Pons (tissue), 1 donor: Measurements from ENCODE around the gene WWC1.
"Not testable (repeated sequence)": the region's sequence is repeated elsewhere in the genome, so short reads cannot be mapped to it uniquely, and the experiment has no call there.

Experiments used
- DNase-seq: peaks from one replicate; pipeline ENCODE4 v3.0.0-alpha.2; 2016; ENCODE audit warnings: low spot score

The WWC1 gene

DNA sequence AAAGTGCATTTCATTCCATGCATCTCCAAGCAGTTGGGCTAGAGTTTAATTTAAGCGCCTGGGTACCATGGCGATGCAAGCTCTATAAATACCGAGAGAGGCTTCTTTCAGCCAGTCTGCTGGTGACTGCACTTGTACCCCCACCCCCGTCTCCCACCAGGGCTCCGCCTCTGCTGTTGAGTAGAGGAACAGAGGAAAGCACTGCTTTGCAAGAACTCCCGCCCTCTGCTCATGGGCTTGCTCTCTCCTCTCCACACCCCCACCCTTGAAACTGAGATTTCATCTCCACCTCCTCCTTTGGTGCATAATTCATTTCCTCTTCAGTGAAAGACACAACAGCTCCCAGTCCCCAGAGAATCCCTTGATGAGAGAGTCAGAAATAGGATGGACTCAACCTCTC is 5.1 kb upstream of the WWC1 start:
- no peak for DNase-seq

DNA sequence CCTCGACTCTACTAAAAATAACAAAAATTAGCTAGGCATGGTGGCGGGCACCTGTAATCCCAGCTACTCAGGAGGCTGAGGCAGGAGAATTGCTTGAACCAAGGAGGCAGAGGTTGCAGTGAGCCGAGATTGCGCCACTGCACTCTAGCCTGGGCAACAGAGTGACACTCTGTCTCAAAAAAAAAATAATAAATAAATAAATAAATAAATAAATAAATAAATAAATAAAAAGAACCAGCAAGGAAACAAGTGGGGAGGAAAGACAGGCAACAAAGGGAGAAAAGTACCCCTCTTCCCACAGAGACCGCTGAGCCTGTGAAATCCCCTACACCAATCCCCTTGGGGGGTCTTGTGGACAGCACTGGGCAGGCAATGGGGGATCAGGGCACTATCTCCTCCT is 4.6 kb upstream of the WWC1 start:
- DNase-seq, result not testable (repeated sequence)

DNA sequence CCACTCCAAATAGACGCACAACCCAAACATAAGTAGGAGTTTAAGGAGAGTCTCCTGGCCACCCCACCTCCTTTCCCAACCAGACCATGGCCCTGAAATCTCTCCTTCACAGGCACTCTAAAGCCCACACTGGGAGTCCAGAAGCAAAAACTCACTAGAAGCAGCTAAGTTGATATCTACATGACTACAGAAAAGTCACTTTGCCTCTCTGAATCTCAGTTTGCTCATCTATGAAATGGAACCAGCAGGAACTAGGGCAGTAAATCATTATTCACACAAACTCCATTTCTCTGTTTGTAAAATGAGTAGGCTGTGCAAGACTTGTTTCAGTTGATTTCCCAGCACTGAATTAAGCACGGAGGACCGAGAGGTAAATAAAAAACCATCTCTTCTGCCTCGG is 4.1 kb upstream of the WWC1 start:
- DNase-seq, result no peak

DNA sequence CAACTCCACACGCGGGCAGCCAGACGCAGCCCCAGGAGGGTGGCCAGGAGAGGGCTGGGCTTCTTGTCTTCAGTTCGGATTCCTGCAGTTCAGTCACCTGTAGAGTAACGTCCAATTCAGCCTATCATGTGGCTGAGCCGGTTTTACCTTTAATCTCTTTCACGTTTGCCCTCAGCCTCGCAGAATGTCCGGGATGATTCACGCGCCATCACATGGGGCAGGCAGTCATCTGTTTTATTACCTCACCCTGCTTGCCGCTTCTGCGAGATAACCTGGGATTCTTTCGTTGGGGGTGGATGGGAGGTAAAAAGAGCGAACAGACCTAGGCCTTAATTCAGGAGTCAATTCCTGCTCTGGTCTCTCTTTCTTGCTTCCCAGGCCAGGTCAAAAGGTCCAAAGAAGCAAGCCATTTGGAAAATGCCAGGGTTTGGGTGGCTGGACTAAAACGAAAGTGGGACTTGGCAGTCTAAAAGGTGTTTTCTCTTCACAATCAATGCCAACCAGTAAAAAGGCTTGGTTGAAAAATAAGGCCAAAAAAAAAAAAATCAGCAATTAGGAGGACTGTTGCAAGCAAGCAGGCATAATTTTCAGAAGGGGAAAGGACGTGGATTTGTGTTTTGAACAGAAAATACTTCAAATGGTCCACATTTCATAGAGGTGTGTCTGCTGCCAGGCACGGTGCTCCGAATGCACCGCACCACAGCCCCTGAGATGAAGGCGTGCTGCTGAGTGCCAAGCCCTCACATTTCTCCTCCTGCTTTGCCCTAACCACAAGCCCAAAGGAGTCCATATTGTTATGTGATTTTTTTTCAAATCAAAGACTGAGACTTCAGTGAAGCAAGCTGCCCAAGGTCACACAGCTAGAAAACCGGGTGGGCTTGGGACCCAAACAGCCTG is 2.8 kb upstream of the WWC1 start:
- DNase-seq, result no peak

DNA sequence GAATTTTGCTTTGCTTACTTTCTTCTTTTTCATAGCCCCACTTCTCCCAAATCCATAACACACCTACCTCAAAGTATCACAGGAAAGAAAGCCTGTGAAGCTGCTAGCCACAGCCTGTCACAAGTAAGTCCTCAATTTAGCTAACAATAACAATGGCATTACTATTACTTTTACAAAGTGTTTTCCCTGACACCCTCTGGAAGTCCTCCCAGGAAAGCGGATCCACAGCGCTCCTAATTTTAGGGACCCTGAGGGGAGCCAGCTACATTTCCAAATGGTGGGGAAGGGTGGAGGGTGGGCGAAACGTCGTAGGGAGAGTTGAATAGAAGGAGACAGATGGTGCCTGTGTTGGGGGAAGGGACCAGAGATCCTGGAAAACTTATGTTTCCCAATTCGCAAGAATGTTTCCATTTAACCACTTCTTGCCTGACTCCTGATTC is 523 bp upstream of the WWC1 start:
- DNase-seq, result no peak

DNA sequence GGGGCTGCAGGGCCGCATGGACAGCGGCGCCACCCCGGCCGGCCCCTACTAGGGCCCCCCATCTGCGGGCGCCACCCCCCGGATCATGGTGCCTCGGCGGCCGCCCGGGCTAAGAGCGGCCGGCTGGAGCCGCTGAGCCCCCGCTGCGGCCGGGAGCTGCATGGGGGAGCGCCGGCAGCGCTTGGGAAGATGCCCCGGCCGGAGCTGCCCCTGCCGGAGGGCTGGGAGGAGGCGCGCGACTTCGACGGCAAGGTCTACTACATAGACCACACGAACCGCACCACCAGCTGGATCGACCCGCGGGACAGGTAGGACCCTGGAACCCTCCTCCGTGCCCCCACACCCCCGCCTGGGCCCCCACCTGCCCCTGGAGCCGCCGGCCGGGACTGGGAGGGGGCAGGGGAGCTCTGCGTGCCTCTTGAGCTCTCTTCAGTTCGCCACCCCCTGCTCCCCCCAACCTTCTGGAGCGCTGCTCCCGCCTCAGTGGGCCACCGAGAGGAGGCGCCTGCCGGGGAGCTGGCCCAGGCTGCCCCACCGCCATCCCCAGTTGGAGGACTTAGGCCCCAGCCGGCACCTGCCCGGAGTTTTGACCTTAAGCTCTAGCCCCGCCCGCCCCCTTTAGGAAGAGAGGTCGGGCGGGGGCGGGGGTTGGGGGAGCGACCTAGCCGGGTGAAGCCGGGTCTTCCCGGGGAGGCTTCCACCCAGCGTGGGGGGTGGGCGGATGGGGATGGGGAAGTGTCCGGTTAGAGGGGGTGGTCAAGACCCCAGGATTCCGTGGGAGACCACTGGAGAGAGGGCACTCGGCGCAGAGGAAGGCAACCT is 730 bp downstream of the WWC1 start:
- DNase-seq, result no peak

DNA sequence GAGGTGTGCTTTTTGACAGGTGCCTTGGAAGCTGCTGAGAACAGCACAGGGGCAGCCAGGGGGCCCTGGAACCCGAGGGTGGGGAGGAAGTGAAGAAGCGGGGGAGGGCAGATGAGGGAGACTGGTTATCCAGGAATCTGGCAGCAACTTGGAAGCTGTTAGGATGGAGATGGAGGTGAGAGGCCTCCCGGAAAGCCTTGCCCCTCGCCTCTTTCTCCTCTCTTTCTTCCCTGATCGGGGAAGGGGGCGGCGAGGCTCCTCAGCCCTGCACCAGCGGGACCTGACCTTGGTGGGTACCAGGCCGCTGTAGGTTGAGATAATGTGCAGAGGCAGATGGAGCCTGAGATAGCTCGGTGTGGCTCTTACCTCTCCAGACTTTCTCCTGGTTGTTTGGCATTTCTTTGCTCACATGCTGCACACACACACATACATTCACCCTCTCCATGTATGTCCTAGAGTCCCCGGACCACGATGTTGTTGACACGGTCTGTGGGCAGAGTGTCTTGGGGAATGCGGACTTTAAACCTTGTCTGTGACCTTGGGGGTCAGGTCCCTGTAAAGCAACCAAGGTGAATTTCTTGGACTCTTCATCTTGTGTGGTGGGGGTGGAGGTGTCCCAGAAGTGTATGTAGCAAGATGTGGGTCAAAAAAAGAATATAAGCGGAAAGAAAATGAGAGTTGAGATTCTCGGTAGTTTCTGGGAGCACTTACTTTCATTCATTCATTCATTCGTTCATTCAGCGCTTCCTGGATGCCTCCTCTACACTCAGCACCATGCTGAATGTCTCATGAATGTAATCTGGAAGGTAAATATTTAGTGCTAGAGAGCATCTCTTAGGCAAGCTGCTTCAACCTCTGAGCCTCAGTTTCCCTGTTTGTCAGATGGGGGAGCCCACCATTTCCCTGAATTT is 1.6 kb downstream of the WWC1 start:
- no peak for DNase-seq

DNA sequence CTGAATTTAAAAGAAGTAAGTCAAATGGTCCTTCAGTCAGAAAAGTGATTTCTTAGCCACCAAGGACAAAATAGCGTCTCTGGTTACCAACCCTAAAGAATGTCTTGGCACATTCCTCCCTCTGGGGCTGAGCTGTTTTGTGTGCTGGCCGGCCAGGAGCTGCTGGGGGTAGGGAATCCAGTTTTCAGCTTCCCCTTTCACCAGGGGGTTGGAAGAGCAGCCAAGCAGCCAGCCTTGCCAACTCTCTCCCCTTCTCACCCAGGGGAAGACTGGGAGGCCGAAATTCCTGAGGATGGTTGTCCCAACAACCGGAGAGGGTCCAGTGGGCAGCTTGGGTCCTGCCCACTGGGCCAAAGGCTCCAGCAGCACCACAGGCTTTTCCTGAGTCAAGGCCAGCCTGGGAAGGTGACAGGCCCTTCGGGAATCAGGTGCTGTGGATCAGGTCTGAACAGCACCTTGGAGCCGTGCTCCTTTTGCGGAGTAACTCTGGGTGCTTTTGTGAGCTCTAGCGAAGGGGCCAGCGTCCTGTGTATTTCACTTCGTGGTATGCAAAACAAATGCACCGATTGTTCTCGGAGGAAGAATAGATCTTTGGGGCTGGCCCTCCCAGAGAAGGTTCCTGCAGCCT is 4.2 kb downstream of the WWC1 start:
- peak; percentile 68 for DNase-seq

DNA sequence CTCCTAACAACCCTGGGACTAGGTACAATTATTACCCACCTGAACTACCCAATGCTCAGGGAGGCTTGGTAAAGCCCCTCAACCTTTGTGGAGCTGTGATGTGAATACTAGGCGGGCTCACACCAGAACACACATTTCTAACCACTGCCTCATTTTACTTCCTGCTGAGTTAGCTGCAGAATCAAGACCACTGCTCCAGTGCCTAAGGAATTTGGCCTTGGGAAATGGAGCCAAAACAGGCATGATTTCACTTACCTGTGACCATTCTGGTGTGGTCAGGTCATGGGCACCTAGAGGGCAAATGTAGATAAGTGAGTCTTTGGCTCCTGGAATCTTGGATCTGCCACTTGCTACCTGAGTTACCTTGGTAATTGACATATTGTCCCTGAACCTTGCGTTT is 5.2 kb downstream of the WWC1 start:
- DNase-seq, result no peak

DNA sequence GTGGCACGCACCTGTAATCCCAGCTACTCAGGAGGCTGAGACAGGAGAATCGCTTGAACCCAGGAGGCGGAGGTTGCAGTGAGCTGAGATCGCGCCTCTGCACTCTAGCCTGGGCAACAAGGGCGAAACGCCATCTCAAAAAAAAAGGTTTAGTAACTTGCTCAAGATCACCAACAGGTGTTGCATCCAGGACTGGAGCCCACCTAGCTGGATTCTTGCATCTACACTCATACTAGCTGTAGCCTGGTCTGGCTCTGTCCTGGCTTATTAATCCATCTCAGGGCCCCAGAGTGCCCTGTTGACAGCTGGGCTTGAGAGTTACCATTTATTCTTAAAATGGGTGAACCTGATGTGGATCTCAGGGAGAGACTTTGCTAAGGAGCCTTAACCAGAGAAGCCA is 7.5 kb downstream of the WWC1 start:
- DNase-seq, result no peak

DNA sequence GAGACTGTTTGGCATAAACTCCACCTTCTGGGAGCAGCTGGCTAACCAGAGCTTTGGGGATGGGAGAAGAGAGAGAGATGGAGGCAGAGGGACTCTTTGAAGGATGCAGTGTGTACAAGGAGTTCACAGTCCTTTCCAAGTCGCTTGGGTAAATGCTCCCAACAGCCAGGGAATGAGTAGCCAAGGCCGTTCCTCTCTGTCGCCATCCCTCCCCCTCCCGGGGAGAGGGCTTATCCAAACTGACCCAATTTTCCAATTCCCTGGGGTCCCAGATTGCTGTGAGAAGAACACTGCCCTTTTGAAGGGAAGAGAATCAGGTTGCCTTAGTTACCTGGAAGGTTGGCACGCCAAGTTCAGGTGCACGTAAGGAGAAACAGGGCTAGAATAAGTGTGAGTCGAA is 7.9 kb downstream of the WWC1 start:
- DNase-seq, result no peak

DNA sequence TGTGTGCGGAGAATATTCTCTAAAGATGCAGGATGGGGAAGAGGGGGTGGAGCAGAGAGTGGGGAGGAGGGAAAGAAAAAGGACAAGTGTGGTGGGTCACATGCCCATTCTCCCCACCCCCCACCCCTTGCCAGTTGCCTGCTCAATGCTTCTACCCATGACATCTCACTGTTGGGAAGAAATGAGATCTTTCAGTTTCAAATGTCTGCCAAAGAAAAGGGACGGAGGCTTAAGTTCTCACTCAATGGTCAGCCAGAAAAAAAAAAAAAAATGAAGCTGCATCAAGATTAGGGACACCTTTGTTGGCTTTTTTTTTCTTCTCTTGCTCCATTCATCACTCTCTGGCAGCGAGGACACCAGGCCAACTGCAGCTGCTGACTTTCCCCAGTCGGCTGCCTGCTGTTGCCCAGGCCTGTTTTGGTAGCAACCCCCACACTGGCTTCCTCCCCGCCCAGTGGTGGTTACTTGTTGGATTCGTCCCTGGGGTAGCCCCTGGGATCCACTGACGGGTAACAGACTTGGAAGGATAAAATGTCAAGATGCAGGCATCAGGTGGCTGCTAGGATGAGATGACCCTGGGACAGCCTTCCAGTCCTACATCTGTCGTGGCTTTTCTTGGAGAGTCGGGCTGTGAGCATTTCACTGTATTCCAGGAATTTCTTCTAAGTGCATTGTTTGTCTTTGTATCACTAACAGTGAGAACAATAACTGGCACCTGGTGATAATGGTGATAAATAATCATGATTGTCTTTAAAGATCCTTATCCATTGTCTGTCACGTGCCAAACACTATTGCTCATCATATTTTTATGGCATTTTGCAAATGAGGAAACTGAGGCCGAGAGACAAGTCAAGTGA is 9.1 kb downstream of the WWC1 start:
- DNase-seq, result peak; percentile 37

DNA sequence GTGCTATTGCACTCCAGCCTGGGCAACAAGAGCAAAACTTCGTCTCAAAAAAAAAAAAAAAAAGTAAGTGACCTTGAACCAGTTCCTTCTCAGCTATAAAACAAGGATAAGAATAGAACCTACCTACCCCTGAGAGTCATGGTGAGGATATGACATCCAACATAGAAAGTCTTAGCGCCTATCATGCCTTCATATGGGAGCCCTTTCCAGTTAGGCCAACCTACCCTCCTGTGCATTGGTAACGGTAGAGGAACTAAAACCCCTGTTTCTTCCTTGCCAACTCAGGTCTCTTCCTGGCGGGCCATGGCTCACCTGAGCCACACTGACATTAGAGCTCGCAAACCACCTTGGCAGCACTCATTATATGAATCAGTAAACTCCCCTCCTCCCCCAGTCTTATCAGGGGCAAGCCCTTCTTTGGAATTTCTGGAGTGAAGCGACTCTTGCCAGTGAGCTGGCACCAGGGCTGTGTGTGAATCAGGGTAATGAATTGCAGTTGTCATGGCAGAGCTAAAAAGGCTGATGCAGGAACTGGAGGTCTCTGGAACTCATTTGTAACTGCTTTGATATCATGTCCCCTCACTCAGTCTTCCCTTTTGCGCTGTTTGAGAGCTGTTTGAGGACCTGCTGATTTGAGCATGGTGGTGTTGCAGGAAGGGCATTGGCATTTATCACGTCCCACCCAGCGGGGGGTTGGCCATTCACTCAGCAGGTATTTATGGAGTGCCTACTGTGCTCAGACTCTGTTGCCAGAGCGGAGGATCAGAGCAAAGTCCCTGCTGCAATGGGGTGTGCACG is 10.3 kb downstream of the WWC1 start:
- DNase-seq, result no peak

DNA sequence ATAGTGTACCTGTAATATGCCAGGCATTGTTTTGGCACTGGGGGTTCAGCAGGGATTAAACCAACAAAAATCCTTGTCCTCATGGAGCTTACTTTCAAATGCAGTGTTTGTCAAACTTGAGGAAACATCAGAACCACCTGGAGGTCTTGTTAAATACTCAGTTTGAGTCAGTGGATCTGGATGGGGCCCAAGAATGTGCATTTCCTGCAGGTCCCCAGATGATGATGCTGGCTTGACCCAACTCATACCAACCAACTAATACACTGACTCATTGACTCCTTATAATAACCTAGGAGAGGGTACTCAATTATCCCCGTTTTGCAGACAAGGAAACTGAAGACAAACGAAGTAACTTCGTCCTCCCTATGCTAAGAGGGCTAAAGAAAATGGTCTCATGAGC is 11.3 kb downstream of the WWC1 start:
- DNase-seq, result no peak

DNA sequence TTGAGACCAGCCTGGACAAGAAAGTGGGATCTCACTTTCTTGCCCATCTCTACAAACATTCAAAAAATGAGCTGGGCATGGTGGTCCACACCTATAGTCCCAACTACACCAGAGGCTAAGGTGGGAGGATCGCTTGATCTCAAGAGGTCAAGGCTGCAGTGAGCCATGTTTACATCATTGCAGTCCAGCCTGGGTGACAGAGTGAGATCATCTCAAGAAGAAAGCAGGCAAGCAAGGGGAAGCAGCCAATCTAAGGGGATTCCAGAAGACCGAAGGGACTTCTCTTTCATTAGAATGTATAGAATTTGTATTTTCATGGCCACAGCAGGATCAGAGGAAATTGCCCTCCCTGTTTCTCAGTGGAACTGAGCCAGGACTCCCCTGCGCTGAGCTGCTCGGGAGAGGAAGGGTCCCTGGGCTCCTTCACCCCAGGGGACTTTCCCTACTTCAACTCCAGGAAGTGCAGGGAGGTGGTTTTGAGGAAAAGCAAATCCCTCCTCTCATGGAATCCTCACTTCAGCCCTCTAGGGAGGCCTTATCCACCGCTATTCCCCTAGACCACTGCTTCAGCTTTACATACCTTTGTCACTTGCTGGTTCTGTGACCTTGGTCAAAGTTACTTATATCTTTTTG is 12.1 kb downstream of the WWC1 start:
- DNase-seq, result no peak

DNA sequence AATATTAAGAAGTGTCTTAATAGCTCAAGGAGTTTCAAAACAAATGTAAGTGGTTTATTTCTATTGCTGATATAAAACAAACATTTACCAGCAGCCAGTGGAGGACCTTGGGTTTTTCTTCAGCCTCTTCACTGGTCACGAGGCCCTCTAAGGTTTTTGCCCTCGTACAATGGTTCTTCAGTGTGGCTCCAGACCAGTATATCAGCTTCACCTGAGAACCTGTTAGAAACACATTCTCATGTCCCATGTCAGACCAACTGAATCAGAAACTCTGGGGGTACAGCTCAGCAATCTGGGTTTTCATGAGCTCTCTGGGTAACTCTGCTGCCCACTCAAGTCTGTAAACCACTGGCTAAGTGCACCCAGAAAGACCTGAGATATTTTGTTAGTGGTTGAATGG is 12.9 kb downstream of the WWC1 start:
- no peak for DNase-seq

DNA sequence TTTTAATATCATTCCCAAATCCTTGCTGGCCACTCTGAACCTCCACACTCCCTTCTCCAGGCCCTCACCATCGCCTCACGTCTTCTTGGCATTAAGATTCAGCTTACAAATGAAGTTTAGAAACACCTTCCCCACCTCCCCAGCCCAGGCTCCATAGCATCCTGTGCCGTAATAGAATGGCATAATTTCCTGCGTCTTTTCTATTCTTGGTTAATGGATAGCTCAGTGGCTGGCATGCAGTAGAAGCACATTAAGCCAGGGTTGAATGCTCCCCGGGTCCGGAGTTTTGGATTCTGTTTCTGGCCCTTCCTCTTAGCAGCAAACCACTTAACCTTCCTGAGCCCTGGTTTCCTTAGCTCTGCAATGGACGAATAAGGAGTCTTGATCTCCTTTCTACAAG is 13.8 kb downstream of the WWC1 start:
- no peak for DNase-seq

DNA sequence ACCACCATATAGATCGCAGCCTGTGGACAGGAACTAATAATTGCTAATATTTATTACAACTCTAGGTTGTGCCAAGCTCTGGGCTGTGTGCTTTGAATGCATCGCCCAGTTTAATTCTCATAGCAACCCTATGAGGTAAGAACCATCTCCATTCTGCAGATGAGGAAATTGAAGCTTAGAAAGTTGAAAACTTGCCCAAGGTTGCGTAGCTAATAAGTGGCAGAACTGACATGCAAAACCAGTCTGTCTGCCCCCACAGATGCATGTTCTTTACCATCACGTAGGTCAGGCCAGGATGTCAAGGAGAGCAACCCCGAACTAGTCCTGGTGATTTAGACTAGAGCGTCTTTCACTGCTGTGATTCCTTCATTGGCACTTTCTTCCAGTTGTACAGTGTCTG is 15.6 kb downstream of the WWC1 start:
- no peak for DNase-seq

DNA sequence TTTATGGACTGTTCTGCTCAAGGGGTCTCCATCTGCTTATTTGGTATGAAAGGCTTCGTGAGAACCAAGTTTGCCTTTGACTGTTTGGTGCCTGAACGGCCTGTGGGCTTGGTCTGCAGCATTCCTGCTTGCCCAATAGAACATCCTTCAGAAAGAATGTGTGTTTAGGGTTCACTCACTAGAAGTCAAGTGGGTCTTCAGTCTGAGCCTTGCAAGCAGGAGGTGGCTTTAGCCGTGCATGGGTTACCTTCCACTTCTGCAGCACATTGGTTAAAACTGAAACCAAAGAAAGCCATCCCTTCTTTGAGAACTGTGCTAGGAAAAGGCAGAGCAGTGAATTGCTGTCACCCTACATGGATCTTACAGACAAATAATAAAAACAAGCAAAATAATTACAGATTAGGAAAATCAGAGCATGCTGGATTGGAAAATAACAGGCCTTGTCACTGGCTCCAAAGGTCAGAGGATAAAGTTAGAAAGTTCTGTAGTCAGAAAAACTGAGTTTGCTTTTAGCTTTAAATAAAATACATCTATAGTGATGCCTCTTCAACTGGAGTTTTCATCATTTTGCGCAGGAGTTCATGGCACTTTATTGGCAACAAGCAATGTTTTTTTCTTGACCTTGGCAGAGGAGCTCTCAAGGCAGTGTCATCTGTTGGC is 16.6 kb downstream of the WWC1 start:
- DNase-seq, result no peak
